ENCODE data around the gene GLP1R.

The GLP1R gene

GRCh38 chr6:39061588-39061987 is 13.0 kb downstream of the GLP1R start:
- in situ Hi-C loops (cut with MboI; ENCODE audit: low sequenced_read_pairs) = no loop called here

- in situ Hi-C loops (cut with MboI; ENCODE audit: low sequenced_read_pairs) = no loop called here
These were observed 13.6 kb downstream of the GLP1R start for GRCh38 chr6:39062014-39062740.

- in situ Hi-C loops (cut with MboI; ENCODE audit: low sequenced_read_pairs) = no loop called here
These were observed 14.9 kb downstream of the GLP1R start for GRCh38 chr6:39063526-39063925.

- in situ Hi-C loops (cut with MboI; ENCODE audit: low sequenced_read_pairs) = no loop called here
These were observed 17.0 kb downstream of the GLP1R start for GRCh38 chr6:39065561-39065960.

- in situ Hi-C loops (cut with MboI; ENCODE audit: low sequenced_read_pairs) = no loop called here
These were observed 19.8 kb downstream of the GLP1R start for GRCh38 chr6:39068391-39068790.

GRCh38 chr6:39072830-39073229 is 24.2 kb downstream of the GLP1R start:
- in situ Hi-C loops (cut with MboI; ENCODE audit: low sequenced_read_pairs) = no loop called here

- in situ Hi-C loops (cut with MboI; ENCODE audit: low sequenced_read_pairs) = no loop called here
These were observed 25.1 kb downstream of the GLP1R start for GRCh38 chr6:39073471-39074355.

GRCh38 chr6:39074486-39074885 is 25.9 kb downstream of the GLP1R start:
- in situ Hi-C loops (cut with MboI; ENCODE audit: low sequenced_read_pairs) = no loop called here

- in situ Hi-C loops (cut with MboI; ENCODE audit: low sequenced_read_pairs) = no loop called here
These were observed 26.6 kb downstream of the GLP1R start for GRCh38 chr6:39075010-39075686.

GRCh38 chr6:39075807-39076622 is 27.4 kb downstream of the GLP1R start:
- in situ Hi-C loops (cut with MboI; ENCODE audit: low sequenced_read_pairs) = no loop called here

GRCh38 chr6:39076623-39077535 is 28.3 kb downstream of the GLP1R start:
- in situ Hi-C loops (cut with MboI; ENCODE audit: low sequenced_read_pairs) = no loop called here

- in situ Hi-C loops (cut with MboI; ENCODE audit: low sequenced_read_pairs) = no loop called here
These were observed 29.5 kb downstream of the GLP1R start for GRCh38 chr6:39077882-39078594.

- in situ Hi-C loops (cut with MboI; ENCODE audit: low sequenced_read_pairs) = no loop called here
These were observed 30.1 kb downstream of the GLP1R start for GRCh38 chr6:39078695-39079094.

- in situ Hi-C loops (cut with MboI; ENCODE audit: low sequenced_read_pairs) = no loop called here
These were observed 30.9 kb downstream of the GLP1R start for GRCh38 chr6:39079197-39080125.

GRCh38 chr6:39080246-39080875 is 31.8 kb downstream of the GLP1R start:
- in situ Hi-C loops (cut with MboI; ENCODE audit: low sequenced_read_pairs) = no loop called here

GRCh38 chr6:39082310-39082709 is 33.7 kb downstream of the GLP1R start:
- in situ Hi-C loops (cut with MboI; ENCODE audit: low sequenced_read_pairs) = no loop called here

- in situ Hi-C loops (cut with MboI; ENCODE audit: low sequenced_read_pairs) = no loop called here
These were observed 34.7 kb downstream of the GLP1R start for GRCh38 chr6:39083231-39083634.

GRCh38 chr6:39084506-39084905 is 35.9 kb downstream of the GLP1R start:
- in situ Hi-C loops (cut with MboI; ENCODE audit: low sequenced_read_pairs) = no loop called here
